ENCODE measurements around the gene SLC17A5. TPM values are rescaled to one million over a fixed set of nuclear protein-coding genes. Genes with fewer than 3 reads are reported as not detected.

The SLC17A5 gene
- total RNA-seq, 2 donors from 2014 or later = 17.9 to 32.3 TPM

- TF ChIP-seq CTCF (IDR thresholded peaks at IDR 0.05) (no peak), POLR2AphosphoS5 (IDR thresholded peaks at IDR 0.05) (no peak), POLR2A (IDR thresholded peaks at IDR 0.05) (no peak)
- no peaks in the 10 kb centered on the region for H3K9me3 ChIP-seq
- H3K36me3 ChIP-seq = no peaks in the 10 kb centered on the region
- intact Hi-C loops (cut with DNase I) = no loop called here
- 83% methylated on average over 2 of the region's 2 CpGs for WGBS
- DNase-seq (ENCODE audit: low spot score) = no peak
- no peak overlapping the region for H3K27ac ChIP-seq
- H3K27me3 ChIP-seq (replicated peaks; ENCODE audit: insufficient read depth) = no peaks in the 10 kb centered on the region
- no peaks in the 10 kb centered on the region for H3K4me1 ChIP-seq (replicated peaks)
- H3K4me3 ChIP-seq = no peak overlapping the region
Observed at GRCh38 chr6:73664701-73665100, 10.9 kb upstream of the SLC17A5 start.

- no peaks in the 10 kb centered on the region for H3K9me3 ChIP-seq
- DNase-seq (ENCODE audit: low spot score) = no peak
Observed at GRCh38 chr6:73657201-73657600, 3.4 kb upstream of the SLC17A5 start.

GRCh38 chr6:73656531-73657145, 2.8 kb upstream of the SLC17A5 start:
- H3K4me1 ChIP-seq (replicated peaks) = no peaks in the 10 kb centered on the region
- TF ChIP-seq POLR2A (IDR thresholded peaks at IDR 0.05) (no peak), POLR2AphosphoS5 (IDR thresholded peaks at IDR 0.05) (no peak)
- intact Hi-C loops (cut with DNase I) = no loop called here
- no peak for DNase-seq (ENCODE audit: low spot score)
- H3K27ac ChIP-seq = no peak overlapping the region
- no peak overlapping the region for H3K4me3 ChIP-seq
- H3K9me3 ChIP-seq = no peaks in the 10 kb centered on the region
- 79% methylated on average over 2 of the region's 2 CpGs for WGBS
- H3K36me3 ChIP-seq = no peaks in the 10 kb centered on the region
- H3K27me3 ChIP-seq (replicated peaks; ENCODE audit: insufficient read depth) = no peaks in the 10 kb centered on the region

More at GRCh38 chr6:73657201-73657600, 3.4 kb upstream of the SLC17A5 start:
- intact Hi-C loops (cut with DNase I) = no loop called here
- 89% methylated on average over 3 of the region's 3 CpGs for WGBS
- no peak overlapping the region for H3K27ac ChIP-seq
- no peaks in the 10 kb centered on the region for H3K4me1 ChIP-seq (replicated peaks)
- TF ChIP-seq CTCF (IDR thresholded peaks at IDR 0.05) (no peak), POLR2AphosphoS5 (IDR thresholded peaks at IDR 0.05) (no peak), POLR2A (IDR thresholded peaks at IDR 0.05) (no peak)
- H3K27me3 ChIP-seq (replicated peaks; ENCODE audit: insufficient read depth) = no peaks in the 10 kb centered on the region
- no peaks in the 10 kb centered on the region for H3K36me3 ChIP-seq
- H3K4me3 ChIP-seq = no peak overlapping the region

- Histone ChIP-seq H3K27me3 (replicated peaks; ENCODE audit: insufficient read depth) (no peaks in the 10 kb centered on the region), H3K4me3 (no peak overlapping the region), H3K27ac (no peak overlapping the region), H3K9me3 (no peaks in the 10 kb centered on the region), H3K4me1 (replicated peaks) (no peaks in the 10 kb centered on the region), H3K36me3 (no peaks in the 10 kb centered on the region)
- no peak for DNase-seq (ENCODE audit: low spot score)
- WGBS = 78% methylated on average over 2 of the region's 2 CpGs
- no peak for TF ChIP-seq CTCF (IDR thresholded peaks at IDR 0.05)
- intact Hi-C loops (cut with DNase I) = loop anchor here (2.0 kb wide), 1 partner anchor 135 kb away; the partner anchor contains the start of gene EEF1A1
Observed at GRCh38 chr6:73655341-73655917, 1.6 kb upstream of the SLC17A5 start.

GRCh38 chr6:73652637-73653570, 888 bp downstream of the SLC17A5 start:
- no peaks in the 10 kb centered on the region for H3K36me3 ChIP-seq
- peak; percentile 64 for DNase-seq (ENCODE audit: low spot score)
- H3K4me1 ChIP-seq (replicated peaks) = no peaks in the 10 kb centered on the region
- peak in 3 of 4 experiments; percentile 5 to 68 (median 45) for TF ChIP-seq CTCF (IDR thresholded peaks at IDR 0.05)
- TF ChIP-seq POLR2AphosphoS5 (IDR thresholded peaks at IDR 0.05) = peak; percentile 53
- no peak for TF ChIP-seq POLR2A (IDR thresholded peaks at IDR 0.05)
- peak overlapping the region; percentile 98 for H3K27ac ChIP-seq
- H3K4me3 ChIP-seq = peak overlapping the region; percentile 98 to 100
- intact Hi-C loops (cut with DNase I) = no loop called here
- no peaks in the 10 kb centered on the region for H3K9me3 ChIP-seq
- H3K27me3 ChIP-seq (replicated peaks; ENCODE audit: insufficient read depth) = no peaks in the 10 kb centered on the region
- 2% methylated on average over 32 of the region's 32 CpGs for WGBS
